ENCODE results near the gene RBM25.

RBM25 gene

GRCh38 chr14:73047808-73048207, 10.5 kb upstream of the RBM25 start:
- TF ChIP-seq ZC3H10 (CRISPR knock-in tag; IDR thresholded peaks at IDR 0.05) (no peak), POU6F1 (CRISPR knock-in tag; IDR thresholded peaks at IDR 0.05; ENCODE audit: borderline replicate concordance, low read depth) (no peak), CSRNP3 (CRISPR knock-in tag; IDR thresholded peaks at IDR 0.05) (no peak), ARNTL (CRISPR knock-in tag; IDR thresholded peaks at IDR 0.05; ENCODE audit: borderline replicate concordance, low read depth) (no peak), ISL1 (CRISPR knock-in tag; IDR thresholded peaks at IDR 0.05) (no peak), CSDC2 (CRISPR knock-in tag; IDR thresholded peaks at IDR 0.05) (no peak), OSR1 (CRISPR knock-in tag; IDR thresholded peaks at IDR 0.05) (no peak), ZNF565 (CRISPR knock-in tag; conservative IDR thresholded peaks at IDR 0.05; ENCODE audit: low read depth) (no peak)
- ATAC-seq, result no peak

- ATAC-seq, result no peak
Measured at GRCh38 chr14:73049428-73049827, 8.9 kb upstream of the RBM25 start.

GRCh38 chr14:73055251-73055650, 3.1 kb upstream of the RBM25 start:
- no peak for ATAC-seq
- no peak for TF ChIP-seq OSR1 (CRISPR knock-in tag; IDR thresholded peaks at IDR 0.05)
- no peak for TF ChIP-seq RARB (CRISPR knock-in tag; IDR thresholded peaks at IDR 0.05)
- no peak for TF ChIP-seq ISL1 (CRISPR knock-in tag; IDR thresholded peaks at IDR 0.05)
- TF ChIP-seq CSDC2 (CRISPR knock-in tag; IDR thresholded peaks at IDR 0.05), result no peak
- TF ChIP-seq PATZ1 (CRISPR knock-in tag; IDR thresholded peaks at IDR 0.05; ENCODE audit: borderline replicate concordance), result no peak
- no peak for TF ChIP-seq ARNTL (CRISPR knock-in tag; IDR thresholded peaks at IDR 0.05; ENCODE audit: borderline replicate concordance, low read depth)
- no peak for TF ChIP-seq POU6F1 (CRISPR knock-in tag; IDR thresholded peaks at IDR 0.05; ENCODE audit: borderline replicate concordance, low read depth)
- no peak for TF ChIP-seq ESRRG (CRISPR knock-in tag; IDR thresholded peaks at IDR 0.05)
- TF ChIP-seq TOX (CRISPR knock-in tag; IDR thresholded peaks at IDR 0.05; ENCODE audit: borderline replicate concordance), result no peak
- no peak for TF ChIP-seq GLIS3 (CRISPR knock-in tag; IDR thresholded peaks at IDR 0.05)
- TF ChIP-seq ZFP3 (CRISPR knock-in tag; IDR thresholded peaks at IDR 0.05), result no peak
- TF ChIP-seq PPARA (CRISPR knock-in tag; IDR thresholded peaks at IDR 0.05; ENCODE audit: borderline replicate concordance), result no peak
- TF ChIP-seq ZNF70 (CRISPR knock-in tag; IDR thresholded peaks at IDR 0.05), result no peak

More at GRCh38 chr14:73049428-73049827, 8.9 kb upstream of the RBM25 start:
- TF ChIP-seq CREB5 (CRISPR knock-in tag; IDR thresholded peaks at IDR 0.05; ENCODE audit: low read depth), result no peak
- TF ChIP-seq ZFP30 (CRISPR knock-in tag; IDR thresholded peaks at IDR 0.05), result no peak
- no peak for TF ChIP-seq POU6F1 (CRISPR knock-in tag; IDR thresholded peaks at IDR 0.05; ENCODE audit: borderline replicate concordance, low read depth)
- TF ChIP-seq CSDC2 (CRISPR knock-in tag; IDR thresholded peaks at IDR 0.05), result no peak
- TF ChIP-seq PATZ1 (CRISPR knock-in tag; IDR thresholded peaks at IDR 0.05; ENCODE audit: borderline replicate concordance), result no peak
- TF ChIP-seq ISL1 (CRISPR knock-in tag; IDR thresholded peaks at IDR 0.05), result no peak
- no peak for TF ChIP-seq ARNTL (CRISPR knock-in tag; IDR thresholded peaks at IDR 0.05; ENCODE audit: borderline replicate concordance, low read depth)
- TF ChIP-seq RARB (CRISPR knock-in tag; IDR thresholded peaks at IDR 0.05), result no peak
- TF ChIP-seq ZNF70 (CRISPR knock-in tag; IDR thresholded peaks at IDR 0.05), result no peak
- no peak for TF ChIP-seq ZC3H10 (CRISPR knock-in tag; IDR thresholded peaks at IDR 0.05)
- no peak for TF ChIP-seq ZNF565 (CRISPR knock-in tag; conservative IDR thresholded peaks at IDR 0.05; ENCODE audit: low read depth)
- no peak for TF ChIP-seq ZNF8 (CRISPR knock-in tag; IDR thresholded peaks at IDR 0.05)

Data from SK-N-SH treated with all-trans-retinoic acid at 6 μM for 48 hours (cell line).